GM19395 (cell line): Measurements from ENCODE around the gene CCDC33.

Source experiments
- ATAC-seq: cut with Tn5 transposase; IDR thresholded peaks from one replicate; pipeline ENCODE4 v1.9.1; 2021; ENCODE audit warnings: mild to moderate bottlenecking, moderate library complexity; ENCODE audit not compliant: unreplicated experiment

Gene CCDC33

DNA sequence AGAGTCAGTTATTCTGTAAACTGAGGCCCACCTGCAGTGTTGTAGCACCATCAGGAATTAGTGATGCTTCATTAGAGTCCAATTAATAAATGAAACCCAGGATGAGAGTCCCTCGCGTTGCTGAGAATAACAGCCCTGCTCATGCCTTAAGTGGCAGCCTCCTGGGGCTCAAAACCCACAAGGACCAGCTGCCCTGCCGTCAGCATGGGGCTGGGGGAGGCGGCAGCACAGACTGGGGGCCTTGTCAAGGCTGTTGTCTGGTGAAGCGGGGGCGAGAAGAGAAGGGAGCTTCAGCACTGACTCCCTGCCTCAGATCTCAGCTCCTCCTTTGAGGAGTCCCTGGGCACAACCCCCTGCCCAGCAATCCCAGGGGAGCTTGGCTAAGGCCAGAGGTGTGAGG lies 21.0 kb downstream of the CCDC33 start:
- no peak for ATAC-seq

DNA sequence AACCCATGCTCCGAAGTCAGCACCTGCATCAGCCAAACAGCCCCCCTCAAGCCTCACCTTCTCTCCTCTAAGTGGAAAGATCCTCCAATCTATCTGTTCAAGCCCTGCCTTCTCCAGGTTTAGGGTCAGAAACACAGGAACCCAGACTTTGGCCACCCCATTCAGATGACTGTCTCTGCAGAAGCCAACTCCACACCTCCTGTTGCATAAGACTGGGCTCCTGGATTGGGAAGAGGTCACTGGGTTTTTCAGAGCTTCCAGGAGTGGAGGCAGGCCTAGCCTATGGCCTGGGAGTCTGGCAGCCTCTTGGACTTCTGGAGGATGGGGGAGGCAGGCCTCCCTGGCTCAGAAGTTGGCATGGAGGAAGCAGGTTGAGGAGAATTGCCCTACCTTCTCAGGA lies 21.5 kb downstream of the CCDC33 start:
- no peak for ATAC-seq

DNA sequence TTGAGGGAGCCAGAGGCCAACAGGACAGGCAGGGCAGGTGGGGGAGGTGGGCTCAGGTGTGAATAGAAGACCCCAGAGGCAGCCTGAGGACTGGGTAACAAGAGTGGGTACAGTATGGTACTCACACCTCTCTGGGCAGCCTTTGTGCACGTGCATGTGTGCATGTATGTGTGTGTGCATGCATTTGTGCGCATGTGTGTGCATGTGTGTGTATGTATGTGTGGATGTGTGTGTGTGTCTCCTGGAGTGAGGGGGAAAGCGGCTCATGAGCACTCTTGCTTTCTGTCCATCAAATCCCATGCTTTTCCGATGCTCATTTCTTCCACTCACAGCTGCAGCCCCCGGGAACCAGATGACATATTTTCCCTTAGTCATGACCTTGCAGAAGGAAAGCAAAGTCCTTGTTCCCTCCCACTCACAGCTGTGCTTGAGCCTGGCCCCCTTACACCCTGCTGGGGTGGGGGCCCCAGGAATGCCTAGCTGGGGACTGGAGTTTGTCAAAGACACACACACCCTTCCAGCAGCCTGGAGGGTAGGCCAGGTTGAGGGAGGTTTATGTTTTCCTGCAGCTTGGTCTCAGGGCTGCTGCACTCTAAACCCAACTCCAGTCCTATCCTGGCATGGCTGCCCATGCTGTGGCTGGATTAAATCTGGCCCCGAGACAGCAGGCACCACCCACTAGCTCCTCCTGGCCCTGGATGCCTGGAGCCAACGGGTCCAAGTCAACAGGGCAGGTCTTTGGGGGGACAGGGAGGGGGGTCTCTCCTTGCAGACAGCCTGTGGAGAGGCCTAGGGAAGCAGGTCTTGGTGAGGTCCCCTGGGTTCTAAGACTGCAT lies 22.5 kb downstream of the CCDC33 start:
- no peak for ATAC-seq

DNA sequence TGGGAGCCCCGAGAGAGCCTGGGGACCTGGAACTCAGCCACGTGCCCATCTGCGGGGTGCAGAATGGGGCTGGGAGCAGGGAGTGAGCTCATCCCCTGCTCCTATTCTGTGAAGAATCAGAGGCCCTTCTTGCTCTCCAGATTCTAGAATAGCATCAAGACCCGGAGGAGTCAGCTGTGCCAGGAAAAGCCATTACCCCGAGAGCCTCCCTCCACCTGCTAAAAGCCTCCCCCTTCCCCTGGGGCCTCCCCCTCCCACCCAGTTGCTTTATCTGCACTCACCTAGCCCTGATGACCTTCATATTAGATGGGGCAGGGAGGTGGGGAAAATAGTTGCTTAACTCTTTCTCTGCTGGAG lies 23.1 kb downstream of the CCDC33 start:
- ATAC-seq: no peak

DNA sequence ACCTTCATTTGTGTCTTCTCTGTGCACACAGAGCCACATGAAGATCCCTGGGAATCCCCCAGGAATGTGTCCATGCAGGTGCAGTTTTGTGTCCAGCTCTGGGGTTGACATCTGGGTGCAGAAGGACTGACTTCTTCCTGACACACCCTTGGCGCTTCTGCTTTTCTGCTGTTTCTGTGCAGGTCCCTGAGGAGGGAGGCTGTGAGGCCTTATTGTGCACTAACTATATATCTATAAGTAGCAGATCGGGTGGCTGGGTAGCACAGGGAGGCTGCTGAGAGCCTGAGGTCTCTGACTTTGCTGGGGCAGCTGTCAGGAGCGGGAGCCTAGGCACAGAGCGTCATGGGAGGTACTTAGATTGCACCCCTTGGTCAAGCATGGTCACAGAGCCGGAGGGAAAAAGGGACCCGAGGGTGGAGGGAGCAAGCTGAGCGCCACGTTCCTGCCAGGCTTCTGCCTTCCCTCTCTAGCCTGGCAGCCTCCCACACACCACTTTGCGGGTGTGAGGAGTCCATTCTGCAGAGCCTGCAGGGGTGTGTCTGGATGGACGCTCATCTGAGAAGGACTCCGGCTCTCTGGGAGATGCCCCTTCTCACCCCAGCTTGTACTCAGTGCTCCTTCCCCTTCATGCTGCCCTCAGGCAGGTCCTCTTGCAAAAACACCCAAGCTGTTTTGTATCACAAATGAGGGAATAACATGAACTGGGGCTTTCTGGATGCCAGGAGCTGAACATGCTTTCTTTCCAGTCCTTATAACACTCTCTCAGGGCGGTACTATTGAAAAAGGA lies 23.9 kb downstream of the CCDC33 start:
- ATAC-seq: no peak

DNA sequence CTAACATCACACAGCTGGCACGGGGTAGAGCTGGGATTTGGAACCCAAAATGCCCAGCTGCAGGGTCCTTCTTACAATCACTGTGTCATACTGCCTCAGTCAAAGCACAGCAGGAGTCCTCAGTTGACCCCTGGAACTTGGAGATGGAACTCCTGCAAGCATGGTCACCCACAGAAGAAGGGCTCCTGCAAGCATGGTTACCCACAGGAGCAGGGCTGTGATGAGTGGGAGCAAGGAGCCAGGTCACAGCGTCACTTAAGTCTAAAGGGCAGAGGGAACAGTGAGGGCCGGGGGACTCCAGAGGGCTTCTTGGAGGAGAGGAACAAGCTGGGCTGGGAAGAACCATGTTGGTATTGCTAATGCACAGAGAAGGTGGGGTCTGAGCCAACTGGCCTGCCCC lies 24.9 kb downstream of the CCDC33 start:
- ATAC-seq: no peak

DNA sequence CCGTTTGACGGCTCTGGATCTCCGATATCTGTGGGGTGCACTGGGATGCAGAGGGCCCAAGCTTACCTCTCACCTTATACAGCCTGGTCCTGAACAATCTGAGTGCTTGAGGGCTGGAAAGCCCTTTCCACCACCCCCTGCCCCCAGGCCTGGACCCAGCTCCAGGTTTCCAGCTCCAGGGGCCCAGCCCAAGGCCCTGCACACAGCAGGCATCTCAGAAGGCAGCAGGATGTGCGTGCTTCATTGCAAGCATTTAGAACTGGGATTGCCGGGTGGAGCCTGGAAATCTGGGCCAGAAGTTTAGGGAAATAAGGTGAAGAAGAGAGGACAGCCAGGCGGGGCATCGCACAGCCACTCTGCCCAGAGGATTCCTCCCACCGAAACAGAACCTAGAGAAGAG lies 25.6 kb downstream of the CCDC33 start:
- no peak for ATAC-seq

DNA sequence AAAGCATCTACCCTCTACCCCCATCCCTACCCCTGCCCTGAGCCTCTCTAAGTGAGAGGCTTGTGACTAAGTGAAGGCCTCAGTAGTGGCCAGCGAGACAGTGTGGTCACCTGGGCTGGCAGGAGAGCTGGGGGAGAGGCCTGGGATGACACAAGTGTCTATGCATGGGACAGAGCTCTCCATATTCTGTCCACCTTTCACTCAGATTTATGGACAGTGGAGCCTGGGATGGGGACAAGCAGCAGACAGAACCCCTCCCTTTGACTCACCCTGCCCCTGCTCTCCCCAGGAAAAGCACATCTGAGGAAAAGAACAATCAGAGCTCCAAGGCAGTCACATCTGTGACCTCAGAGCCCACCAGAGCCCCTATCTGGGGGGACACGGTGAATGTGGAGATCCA lies 26.0 kb downstream of the CCDC33 start:
- no peak for ATAC-seq

DNA sequence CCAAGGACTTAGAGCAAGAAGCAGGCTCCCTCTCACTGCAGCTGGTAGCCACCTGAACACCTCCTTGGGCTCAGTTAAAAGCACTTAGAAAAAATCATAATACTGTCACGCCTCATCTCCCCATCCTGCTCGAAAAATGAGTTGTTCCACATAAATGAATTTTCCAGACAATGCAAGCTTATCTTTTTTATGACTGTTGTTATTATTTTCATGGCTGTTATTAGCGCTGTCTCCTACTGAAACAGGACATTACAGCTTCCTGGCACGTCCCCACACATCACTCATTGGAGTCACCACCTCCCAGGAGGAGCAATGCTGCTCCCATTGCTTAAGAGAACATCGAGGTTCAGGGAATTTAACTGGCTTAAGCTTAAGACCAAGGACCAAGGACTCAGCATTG lies 26.5 kb downstream of the CCDC33 start:
- no peak for ATAC-seq

DNA sequence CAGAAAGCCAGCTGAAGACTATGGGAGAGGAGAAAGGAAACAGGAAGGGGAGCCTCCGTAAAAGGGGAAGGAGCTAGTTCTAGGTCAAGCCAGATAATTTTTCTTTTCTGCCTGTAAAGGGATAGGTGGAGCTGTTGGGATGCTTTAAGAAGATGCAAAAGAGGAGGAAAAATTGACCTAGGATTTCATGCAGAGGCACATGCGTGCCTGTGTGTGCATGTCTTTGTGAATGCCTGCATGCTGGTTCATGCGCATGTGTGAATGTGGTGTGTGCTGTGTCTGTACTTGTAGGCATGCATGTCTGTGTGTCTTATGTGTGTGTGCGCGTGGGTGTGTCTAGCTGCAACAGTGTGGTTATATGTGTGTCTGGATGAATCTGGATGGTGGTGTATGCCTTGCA lies 27.3 kb downstream of the CCDC33 start:
- ATAC-seq: no peak

DNA sequence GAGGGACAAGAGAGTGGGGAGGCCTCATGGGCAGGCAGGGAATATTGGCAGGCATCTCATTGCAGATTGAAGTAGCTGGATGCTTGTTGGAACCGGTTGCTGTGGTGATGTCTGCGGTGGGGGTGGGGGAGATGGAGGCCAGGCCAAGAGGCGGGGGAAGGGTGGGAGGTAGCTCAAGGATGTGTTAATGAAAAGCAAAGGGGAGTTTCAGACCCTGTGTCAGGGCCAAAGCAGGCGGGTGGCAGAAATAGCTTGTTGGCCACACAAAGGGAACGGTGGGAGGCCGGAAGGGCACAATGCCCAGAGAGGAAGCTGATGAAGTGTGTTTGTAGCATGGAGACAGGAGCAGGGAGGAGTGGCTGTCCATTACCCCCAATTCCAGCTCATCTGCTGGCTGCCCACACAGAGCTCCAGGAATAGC lies 28.0 kb downstream of the CCDC33 start:
- no peak for ATAC-seq

DNA sequence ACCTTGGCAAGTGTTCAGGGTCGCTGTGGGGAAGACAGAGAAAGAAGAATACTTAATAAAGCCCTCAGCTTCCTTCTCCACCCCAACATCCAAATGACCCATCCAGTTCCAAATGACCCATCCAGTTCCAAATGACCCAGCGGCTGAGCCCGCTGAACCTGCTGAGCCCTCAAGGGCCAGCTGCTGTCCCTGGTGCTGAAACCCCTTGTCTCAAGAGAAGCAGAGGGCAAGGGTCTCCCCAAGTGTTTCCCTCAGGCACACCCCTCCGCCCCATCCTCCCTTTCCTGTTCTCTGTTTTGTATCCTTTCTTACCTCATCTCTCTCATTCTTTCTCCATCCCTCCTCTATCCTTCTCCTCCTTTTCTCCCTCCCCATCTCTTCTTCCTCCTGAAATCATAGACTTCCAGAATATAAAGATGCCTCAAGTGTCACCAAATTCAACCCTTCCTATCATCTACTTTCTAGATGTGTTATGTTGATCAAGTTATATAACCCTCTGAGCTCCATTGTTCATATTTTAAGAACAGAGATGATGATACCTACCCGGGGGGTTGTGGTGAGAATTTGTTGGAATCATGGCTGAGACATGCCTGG lies 29.0 kb downstream of the CCDC33 start:
- ATAC-seq: no peak

DNA sequence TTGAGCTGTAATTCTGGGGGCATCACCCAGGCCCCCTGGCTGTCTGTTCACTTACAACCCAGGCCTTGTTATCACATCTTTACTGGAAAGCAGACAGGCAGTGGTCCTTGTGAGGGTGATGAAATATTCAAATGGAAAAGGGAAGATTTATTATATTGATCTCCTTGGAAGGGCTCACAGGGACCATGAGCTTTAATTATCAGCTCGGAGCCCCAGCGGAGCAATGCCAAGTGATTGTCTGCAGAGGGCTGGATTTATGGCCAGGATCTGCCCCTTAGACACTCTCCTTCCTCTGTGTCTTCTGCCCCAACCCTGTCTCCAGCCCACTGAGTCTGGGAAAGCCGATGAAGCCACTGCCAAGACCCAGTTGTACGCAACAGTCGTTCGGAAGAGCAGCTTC lies 31.9 kb downstream of the CCDC33 start:
- ATAC-seq: no peak

DNA sequence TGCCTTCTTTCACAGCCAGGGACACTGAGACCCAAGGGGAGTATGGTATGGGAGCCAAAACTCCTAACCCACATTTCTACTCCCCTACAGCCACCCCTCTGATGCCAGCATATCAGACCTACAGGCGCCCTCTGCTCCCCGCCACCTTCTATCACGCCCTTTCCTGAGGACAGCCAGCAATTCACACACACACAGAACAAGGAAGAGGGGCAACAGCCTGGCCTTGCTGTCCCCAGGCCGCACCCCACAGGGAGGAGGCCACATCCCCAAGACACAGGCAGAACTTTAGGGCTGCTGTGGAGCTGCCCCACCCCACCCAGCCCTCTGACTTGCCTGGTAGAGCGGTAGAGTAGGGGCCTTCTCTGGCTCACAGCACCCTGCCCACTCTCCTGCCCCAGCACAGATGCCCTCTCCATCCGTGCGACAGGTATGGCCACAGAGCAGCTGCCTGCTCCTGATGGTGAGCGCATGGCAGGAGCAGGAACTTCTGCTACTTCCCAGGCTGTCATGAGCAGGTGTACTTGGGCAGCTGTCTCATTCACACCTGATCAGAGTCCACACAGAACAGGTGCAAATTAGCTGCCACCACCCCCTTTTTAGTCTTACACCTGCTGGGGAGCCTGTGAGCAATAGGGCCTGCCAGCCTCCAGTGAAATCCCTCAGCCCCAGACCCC lies 33.4 kb downstream of the CCDC33 start:
- ATAC-seq: no peak

DNA sequence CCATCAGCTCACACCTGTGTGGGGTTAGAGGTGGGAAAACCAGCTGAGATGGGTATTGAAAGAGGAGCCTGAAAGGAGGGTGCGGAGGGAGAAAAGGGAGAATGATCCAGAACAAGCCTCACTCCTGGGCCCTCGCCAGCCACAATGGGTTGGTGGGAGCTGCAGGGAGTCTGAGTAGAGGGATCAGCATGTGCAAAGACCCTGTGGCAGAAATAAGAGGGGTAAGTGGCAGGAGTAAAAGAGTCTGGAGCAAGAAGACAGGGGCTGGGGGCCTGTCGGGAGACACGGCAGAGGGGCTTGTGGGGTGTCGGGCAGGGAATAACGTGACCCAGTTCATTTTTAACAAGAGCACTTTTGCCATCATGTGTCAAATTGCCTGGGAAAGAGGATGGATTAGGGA lies 34.0 kb downstream of the CCDC33 start:
- ATAC-seq: no peak

DNA sequence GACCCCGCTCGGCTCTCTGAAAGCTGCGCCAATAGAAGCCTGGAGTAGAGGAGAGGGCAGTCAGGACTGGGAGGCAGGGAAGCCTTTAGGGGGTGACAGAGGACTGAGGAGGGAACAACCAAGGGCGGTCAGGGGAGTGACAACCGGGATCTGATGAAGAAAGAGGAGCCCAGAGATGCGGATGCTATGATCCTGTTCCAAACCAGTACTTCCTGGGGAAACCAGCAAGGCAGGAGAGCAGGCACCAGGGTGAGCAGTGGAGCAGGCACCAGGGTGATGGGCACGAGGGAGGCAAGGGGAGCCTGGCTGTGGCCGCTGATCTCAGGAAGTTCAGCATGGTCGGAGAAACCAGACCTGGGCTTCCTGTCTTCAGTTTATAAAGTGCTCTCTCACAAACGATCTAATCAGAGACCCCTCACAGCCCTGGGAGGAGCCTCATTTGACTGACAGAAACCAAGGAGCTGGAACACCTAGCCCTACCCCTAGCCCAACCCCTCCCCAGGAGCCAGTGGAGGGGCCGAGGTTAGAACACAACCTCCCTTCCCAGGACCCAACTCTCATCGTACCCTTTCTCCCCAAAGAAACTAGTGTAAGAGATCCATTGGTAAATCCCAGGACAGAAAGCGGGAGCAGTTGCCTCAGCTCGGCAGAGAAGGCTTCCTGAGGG lies 34.9 kb downstream of the CCDC33 start:
- ATAC-seq: no peak

DNA sequence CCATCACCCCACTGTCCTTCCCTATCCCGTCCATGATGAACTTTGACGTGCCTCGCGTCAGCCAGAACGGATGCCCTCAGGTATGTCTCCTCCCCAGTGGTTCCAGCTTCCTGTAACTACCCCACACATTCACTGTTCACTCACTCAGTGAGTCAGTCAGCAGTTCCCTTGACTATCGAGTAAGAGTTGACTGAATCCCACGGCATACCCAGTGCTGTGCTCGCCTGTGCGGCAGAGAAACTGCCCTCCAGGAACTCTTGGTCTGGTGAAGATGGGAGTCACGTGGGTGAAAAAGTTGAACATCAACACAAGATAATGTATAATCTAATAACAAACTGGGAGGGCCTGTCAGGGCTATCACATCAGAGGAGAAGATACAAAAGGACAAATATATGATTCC lies 36.7 kb downstream of the CCDC33 start:
- ATAC-seq: no peak

DNA sequence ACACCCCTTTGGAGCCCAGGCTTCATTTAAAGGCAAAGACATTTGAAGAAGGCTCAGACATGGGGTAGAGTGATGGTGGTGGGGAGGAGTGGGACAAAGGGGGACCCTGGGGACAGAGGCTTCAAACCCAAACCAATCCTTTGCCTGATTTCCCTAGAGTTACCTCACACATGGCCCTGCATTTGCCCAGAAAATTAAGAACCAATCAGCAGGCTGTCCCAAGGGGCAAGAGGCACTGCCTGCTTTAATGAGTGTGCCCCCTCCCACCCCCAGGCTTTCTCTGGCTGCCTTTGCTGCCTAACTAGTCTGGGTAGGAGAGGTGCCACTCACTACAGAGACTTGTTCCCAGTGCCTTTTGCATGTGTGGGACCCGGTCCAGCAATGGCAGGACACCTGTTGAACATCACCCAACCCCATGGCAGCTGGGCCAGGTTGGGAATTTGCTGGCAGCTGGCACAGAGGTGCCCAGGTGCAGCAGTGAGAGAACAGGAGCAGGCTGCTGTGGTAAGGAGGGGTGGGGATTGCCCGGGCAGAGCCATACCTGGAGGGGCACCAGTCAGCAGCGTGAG lies 38.4 kb downstream of the CCDC33 start:
- ATAC-seq: no peak

DNA sequence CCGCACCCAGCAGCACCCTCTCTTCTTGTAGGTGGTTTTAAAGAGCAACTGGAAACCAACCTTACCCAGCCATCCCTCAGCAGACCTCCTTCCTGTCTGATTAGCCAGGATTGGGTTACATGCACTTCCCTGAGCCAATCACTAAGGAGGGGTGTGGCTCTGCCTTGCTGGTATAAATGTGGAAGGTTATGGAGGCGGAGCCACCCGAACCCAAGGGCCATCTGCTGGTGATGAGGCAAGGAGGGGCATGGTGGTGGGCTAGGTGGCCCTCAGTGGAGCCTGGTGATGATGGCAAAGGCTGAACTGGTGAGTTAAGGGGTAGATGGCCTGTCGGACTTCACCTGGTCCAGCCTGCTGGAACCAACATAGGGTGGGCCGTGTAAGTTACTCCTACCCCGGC lies 39.8 kb downstream of the CCDC33 start:
- no peak for ATAC-seq

DNA sequence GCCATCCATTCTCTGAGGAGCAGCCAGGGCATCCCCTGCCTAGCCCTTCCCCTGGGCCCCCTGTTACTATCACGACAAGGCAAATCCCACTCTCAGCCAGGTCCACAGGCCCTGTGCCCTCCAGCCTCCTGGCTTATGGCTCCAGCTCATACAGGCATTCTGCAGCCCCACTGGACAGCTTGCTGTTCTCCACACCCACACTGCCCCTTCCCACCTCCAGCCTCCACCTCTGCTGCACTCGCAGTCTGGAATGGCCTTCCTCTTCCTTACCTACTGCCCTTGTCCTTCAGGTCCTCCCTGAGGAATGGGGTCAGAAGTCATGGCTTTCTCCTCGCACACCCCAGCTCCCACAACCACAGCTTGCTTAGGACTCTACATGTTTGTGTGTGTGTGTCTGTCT lies 40.4 kb downstream of the CCDC33 start:
- no peak for ATAC-seq
